HepG2 (cell line): Measurements from ENCODE around the gene TIGAR. TPM values are rescaled to one million over a fixed set of nuclear protein-coding genes. Genes with fewer than 3 reads are reported as not detected.

Source experiments
- ATAC-seq: fragments of 200-7000 bp; cut with Tn5 transposase; 3 replicates; pipeline ENCODE4 v1.9.1; 2020; ENCODE audit warnings: mild to moderate bottlenecking, moderate library complexity
- BruUV-seq: library from RNA; stranded (reverse); fragments of 400-500 nt; replicated peaks from 2 replicates; lab custom pipeline; 2021; lab: Mats Ljungman, UMichigan
- CTCF ChIA-PET: fragments of 300-600 bp; formaldehyde crosslinking; extraction: SDS; loops from one replicate; lab custom pipeline; 2021; ENCODE audit warnings: low total read pairs, inconsistent platforms, low intra/inter-chr PET ratio; lab: Yijun Ruan, JAX
- POLR2A ChIA-PET: fragments of 350-600 bp; sonication (Branson Sonifier 250); formaldehyde crosslinking; loops from one replicate; lab custom pipeline; 2020; ENCODE audit warnings: antibody characterized with exemption, inconsistent platforms; lab: Yijun Ruan, JAX
- DNase-seq: peaks from one replicate; pipeline ENCODE4 v3.0.0-alpha.2; 2015; ENCODE audit warnings: low spot score
- FAIRE-seq: peaks from 3 replicates; lab custom pipeline; 2011; peaks lifted over from hg19 to GRCh38; lab: Jason Lieb, UNC
- H2AFZ ChIP-seq: one replicate; pipeline ENCODE4 v1.6.1; 2011; ENCODE audit warnings: low read length, inconsistent platforms
- H3K27ac ChIP-seq: fragments of 300-600 bp; 3 replicates; pipeline ENCODE4 v1.8.0; 2011; ENCODE audit warnings: mixed run types, mild to moderate bottlenecking, mixed read lengths, low read length, inconsistent platforms; ENCODE audit not compliant: insufficient read depth; ENCODE audit errors: extremely low read length
- H3K27me3 ChIP-seq, 2 experiments: fragments of 200-600 bp in 1 of 2; 2 replicates in 1 of 2; 3 replicates in 1 of 2; pipeline versions ENCODE4 v1.6.0 to v1.8.0; 2011; ENCODE audit warnings: low read length in 2 of 2, mild to moderate bottlenecking in 2 of 2, moderate library complexity in 2 of 2, inconsistent platforms in 1 of 2; ENCODE audit not compliant: insufficient read depth in 2 of 2, control insufficient read depth in 1 of 2
- H3K36me3 ChIP-seq, 2 experiments: fragments of 200-600 bp in 1 of 2; replicated peaks in 1 of 2; 2 replicates in 1 of 2; 3 replicates in 1 of 2; pipeline versions ENCODE4 v1.5.1 to v1.8.0; 2011; ENCODE audit warnings: low read length in 2 of 2, inconsistent platforms in 1 of 2; ENCODE audit not compliant: insufficient read depth in 2 of 2, control insufficient read depth in 1 of 2
- H3K4me1 ChIP-seq: 2 replicates; pipeline ENCODE4 v1.5.1; 2012; ENCODE audit warnings: low read length, inconsistent platforms; ENCODE audit not compliant: insufficient read depth
- H3K4me2 ChIP-seq: 2 replicates; pipeline ENCODE4 v1.6.0; 2011; ENCODE audit warnings: low read depth, low read length, inconsistent platforms
- H3K4me3 ChIP-seq, 3 experiments: fragments of 200-600 bp in 1 of 3; sonication (generic), shearing (Covaris generic) in 1 of 3; replicated peaks in 1 of 3; 2 replicates each; pipeline ENCODE4 v1.5.1; 2011 to 2016; ENCODE audit warnings: low read length in 3 of 3, inconsistent platforms in 2 of 3, low read depth in 2 of 3, mild to moderate bottlenecking in 2 of 3, control low read depth in 1 of 3, mixed read lengths in 1 of 3; ENCODE audit not compliant: insufficient read depth in 1 of 3
- H3K79me2 ChIP-seq: one replicate; pipeline ENCODE4 v1.6.1; 2011; ENCODE audit warnings: low read length, inconsistent platforms; ENCODE audit not compliant: insufficient read depth
- H3K9ac ChIP-seq: 2 replicates; pipeline ENCODE4 v1.6.0; 2011; ENCODE audit warnings: mild to moderate bottlenecking, low read depth, low read length, inconsistent platforms; ENCODE audit not compliant: insufficient read depth
- H3K9me3 ChIP-seq: 2 replicates; pipeline ENCODE4 v1.5.1; 2012; ENCODE audit warnings: mild to moderate bottlenecking, low read length
- H4K20me1 ChIP-seq: 2 replicates; pipeline ENCODE4 v1.6.0; 2011; ENCODE audit warnings: inconsistent platforms, mild to moderate bottlenecking, low read length, moderate library complexity; ENCODE audit not compliant: insufficient read depth
- CCDC6 ChIP-seq: sonication (generic); formaldehyde crosslinking; IDR thresholded peaks from 2 replicates; pipeline ENCODE4 v1.8.1; 2022; ENCODE audit warnings: mild to moderate bottlenecking, missing genetic modification reagents, moderate library complexity
- CREM ChIP-seq, 2 experiments: sonication (generic) in 1 of 2; formaldehyde crosslinking in 1 of 2; IDR thresholded peaks; 2 replicates each; pipeline versions ENCODE4 v1.4.0 to v1.6.1; 2016 to 2020; ENCODE audit warnings: antibody characterized with exemption in 1 of 2, mild to moderate bottlenecking in 1 of 2, missing genetic modification reagents in 1 of 2
- FOXO1 ChIP-seq: sonication (generic); formaldehyde crosslinking; IDR thresholded peaks from 2 replicates; pipeline ENCODE4 v1.4.0; 2020; ENCODE audit warnings: missing genetic modification reagents
- IKZF4 ChIP-seq: sonication (generic); formaldehyde crosslinking; IDR thresholded peaks from 2 replicates; pipeline ENCODE4 v1.5.1; 2020; ENCODE audit warnings: borderline replicate concordance, mild to moderate bottlenecking, low read depth, missing genetic modification reagents; ENCODE audit errors: not compliant biosample characterization
- KLF11 ChIP-seq: IDR thresholded peaks from 2 replicates; pipeline ENCODE4 v1.6.1; 2016; ENCODE audit warnings: missing compliant biosample characterization
- NAIF1 ChIP-seq: sonication (generic); formaldehyde crosslinking; IDR thresholded peaks from 2 replicates; pipeline ENCODE4 v1.5.0; 2020; ENCODE audit warnings: mild to moderate bottlenecking, missing genetic modification reagents, borderline replicate concordance
- NFE2L2 ChIP-seq: fragments of 150-350 bp; IDR thresholded peaks from 2 replicates; pipeline ENCODE4 v1.6.1; 2014; ENCODE audit warnings: low read length
- NR2F2 ChIP-seq: IDR thresholded peaks from 2 replicates; pipeline ENCODE4 v1.6.1; 2012; ENCODE audit warnings: low read depth, inconsistent platforms, borderline replicate concordance
- SIN3B ChIP-seq: fragments of 150-350 bp; IDR thresholded peaks from 2 replicates; pipeline ENCODE4 v1.6.1; 2014; ENCODE audit warnings: low read length
- ZFP41 ChIP-seq: sonication (generic); formaldehyde crosslinking; IDR thresholded peaks from 2 replicates; pipeline ENCODE4 v1.4.0; 2020; ENCODE audit warnings: mild to moderate bottlenecking, missing genetic modification reagents, borderline replicate concordance
- ZNF260 ChIP-seq: sonication (generic); formaldehyde crosslinking; IDR thresholded peaks from 2 replicates; pipeline ENCODE4 v1.4.0; 2020; ENCODE audit warnings: missing genetic modification reagents, low read depth, mild to moderate bottlenecking, borderline replicate concordance
- ZNF549 ChIP-seq: sonication (generic); formaldehyde crosslinking; IDR thresholded peaks from 2 replicates; pipeline ENCODE4 v1.5.0; 2020; ENCODE audit warnings: missing genetic modification reagents
- ZNF713 ChIP-seq: sonication (generic); formaldehyde crosslinking; IDR thresholded peaks from 2 replicates; pipeline ENCODE4 v1.4.0; 2020; ENCODE audit warnings: mild to moderate bottlenecking, missing genetic modification reagents
- ZNF816 ChIP-seq: sonication (generic); formaldehyde crosslinking; IDR thresholded peaks from 2 replicates; pipeline ENCODE4 v1.8.0; 2022; ENCODE audit warnings: missing genetic modification reagents, mild to moderate bottlenecking, borderline replicate concordance
- WGBS: methylation state at CpG from one replicate; pipeline ENCODE4 v1.1.6; 2017; ENCODE audit warnings: low lambda C conversion rate; 5-methylcytosine and 5-hydroxymethylcytosine counted together
- in situ Hi-C: cut with HindIII; loops from 2 replicates; pipeline ENCODE4 v1.10.0; 2017; ENCODE audit warnings: low pct_unique_long_range_greater_than_20kb; ENCODE audit not compliant: extremely low pct_ligation_motif_present
- intact Hi-C: fragments of 100-400 bp; cut with micrococcal nuclease; formaldehyde crosslinking; loops from one replicate; pipeline ENCODE4 v1.10.0; 2022; ENCODE audit not compliant: unreplicated experiment
- polyA plus RNA-seq, 8 experiments: library from polyadenylated mRNA; depleted of rRNA in 3 of 8; stranded (reverse) in 7 of 8; unstranded in 1 of 8; fragments of >200 nt; fragmentation: Illumina TruSeq in 4 of 8; extraction: Trizol in 4 of 8; gene quantifications; 2 replicates each; pipeline versions ENCODE4 v1.2.1 to v1.2.3, GENCODE V29; 2011 to 2016; ENCODE audit warnings: low read depth in 4 of 8, missing spikeins in 1 of 8, mixed read lengths in 1 of 8; ENCODE audit not compliant: insufficient read depth in 1 of 8
- total RNA-seq, 5 experiments: library from RNA; depleted of rRNA; stranded (reverse); fragments of >200 nt; fragmentation: Illumina TruSeq; extraction: Trizol; gene quantifications; 2 replicates each; pipeline ENCODE4 v1.2.3, GENCODE V29; 2016; ENCODE audit warnings: low read depth in 1 of 5
- TF ChIP-seq, protein P1 (sequence below): sonication (generic); formaldehyde crosslinking; IDR thresholded peaks from 2 replicates; pipeline ENCODE4 v1.4.0; 2020; ENCODE audit warnings: missing genetic modification reagents

Gene TIGAR
- total and polyA plus RNA-seq, 2 of the 13 experiments (the other 11 are each of a cell fraction or from before 2014, with no cell fraction given): 2.6 to 21.8 TPM

DNA sequence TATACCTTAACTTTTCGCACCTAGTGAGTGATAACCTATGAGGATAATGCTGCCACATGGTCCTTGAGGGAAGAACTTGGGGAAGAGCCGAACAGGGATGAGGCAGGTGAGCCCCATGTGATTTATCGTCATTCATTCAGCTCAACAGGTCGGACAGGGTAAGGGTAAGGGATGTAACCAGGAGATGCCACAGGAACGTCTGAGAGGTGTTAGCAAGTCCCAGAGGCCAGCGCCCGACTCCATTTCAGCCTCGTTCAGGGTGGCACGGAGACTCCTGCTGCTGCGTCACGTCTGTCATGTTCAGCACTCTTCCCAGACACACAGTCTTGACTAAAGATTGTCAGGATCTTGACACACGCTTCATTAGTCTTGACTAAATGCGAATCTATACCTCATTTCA is 23.4 kb upstream of the TIGAR start (continued):
- TF ChIP-seq, protein P1, sequence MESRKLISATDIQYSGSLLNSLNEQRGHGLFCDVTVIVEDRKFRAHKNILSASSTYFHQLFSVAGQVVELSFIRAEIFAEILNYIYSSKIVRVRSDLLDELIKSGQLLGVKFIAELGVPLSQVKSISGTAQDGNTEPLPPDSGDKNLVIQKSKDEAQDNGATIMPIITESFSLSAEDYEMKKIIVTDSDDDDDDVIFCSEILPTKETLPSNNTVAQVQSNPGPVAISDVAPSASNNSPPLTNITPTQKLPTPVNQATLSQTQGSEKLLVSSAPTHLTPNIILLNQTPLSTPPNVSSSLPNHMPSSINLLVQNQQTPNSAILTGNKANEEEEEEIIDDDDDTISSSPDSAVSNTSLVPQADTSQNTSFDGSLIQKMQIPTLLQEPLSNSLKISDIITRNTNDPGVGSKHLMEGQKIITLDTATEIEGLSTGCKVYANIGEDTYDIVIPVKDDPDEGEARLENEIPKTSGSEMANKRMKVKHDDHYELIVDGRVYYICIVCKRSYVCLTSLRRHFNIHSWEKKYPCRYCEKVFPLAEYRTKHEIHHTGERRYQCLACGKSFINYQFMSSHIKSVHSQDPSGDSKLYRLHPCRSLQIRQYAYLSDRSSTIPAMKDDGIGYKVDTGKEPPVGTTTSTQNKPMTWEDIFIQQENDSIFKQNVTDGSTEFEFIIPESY: no peak
- TF ChIP-seq NAIF1 (CRISPR knock-in tag) (no peak), CREM (IDR thresholded peaks at IDR 0.05) (no peak), CREM (CRISPR knock-in tag; IDR thresholded peaks at IDR 0.05) (no peak), ZFP41 (CRISPR knock-in tag) (no peak), CCDC6 (CRISPR knock-in tag) (no peak), ZNF816 (CRISPR knock-in tag) (no peak), SIN3B (no peak), IKZF4 (no peak), ZNF713 (CRISPR knock-in tag) (no peak), ZNF260 (no peak), ZNF549 (CRISPR knock-in tag) (no peak), KLF11 (CRISPR knock-in tag) (no peak), FOXO1 (CRISPR knock-in tag) (no peak)

DNA sequence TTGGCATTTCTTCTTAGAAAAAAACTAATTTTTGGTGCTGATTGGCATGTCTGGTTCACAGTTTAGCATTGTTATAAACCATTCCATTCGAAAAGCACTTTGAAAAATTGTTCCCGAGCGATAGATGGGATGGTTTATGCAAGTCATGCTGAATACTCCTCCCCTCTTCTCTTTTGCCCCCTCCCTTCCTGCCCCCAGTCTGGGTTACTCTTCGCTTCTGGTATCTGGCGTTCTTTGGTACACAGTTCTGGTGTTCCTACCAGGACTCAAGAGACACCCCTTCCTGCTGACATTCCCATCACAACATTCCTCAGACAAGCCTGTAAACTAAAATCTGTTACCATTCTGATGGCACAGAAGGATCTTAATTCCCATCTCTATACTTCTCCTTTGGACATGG is 20.1 kb upstream of the TIGAR start:
- no peak for DNase-seq
- Histone ChIP-seq H3K4me1 (peaks cover 34% of the 10 kb centered on the region), H3K4me2 (no peak overlapping the region), H2AFZ (no peak overlapping the region), H3K27ac (no peak overlapping the region), H3K9me3 (no peaks in the 10 kb centered on the region), H3K36me3 (no peaks in the 10 kb centered on the region), H3K9ac (no peak overlapping the region), H4K20me1 (no peaks in the 10 kb centered on the region), H3K27me3 (peaks cover 0 to 18% of the 10 kb centered on the region in 2 experiments; a peak in 2 of 5 replicates), H3K4me3 (no peak overlapping the region), H3K79me2 (no peaks in the 10 kb centered on the region)
- ATAC-seq: no peak
- no TSS peak for BruUV-seq
- TF ChIP-seq NFE2L2: peak; percentile 54; the same call in 1 of the 2 replicates
- TF ChIP-seq NR2F2: no peak
- in situ Hi-C loops (loop anchor here (10.0 kb wide), 2 partner anchors 114 to 234 kb away; partner anchors contain the start of gene RAD51AP1), intact Hi-C loops (no loop called here)
- CTCF ChIA-PET: no interaction called here
- FAIRE-seq: no peak
- 64% methylated on average over 5 of the region's 5 CpGs for WGBS
- POLR2A ChIA-PET: no interaction called here
